Measurements from ENCODE around the gene VTI1B.

The VTI1B gene

DNA sequence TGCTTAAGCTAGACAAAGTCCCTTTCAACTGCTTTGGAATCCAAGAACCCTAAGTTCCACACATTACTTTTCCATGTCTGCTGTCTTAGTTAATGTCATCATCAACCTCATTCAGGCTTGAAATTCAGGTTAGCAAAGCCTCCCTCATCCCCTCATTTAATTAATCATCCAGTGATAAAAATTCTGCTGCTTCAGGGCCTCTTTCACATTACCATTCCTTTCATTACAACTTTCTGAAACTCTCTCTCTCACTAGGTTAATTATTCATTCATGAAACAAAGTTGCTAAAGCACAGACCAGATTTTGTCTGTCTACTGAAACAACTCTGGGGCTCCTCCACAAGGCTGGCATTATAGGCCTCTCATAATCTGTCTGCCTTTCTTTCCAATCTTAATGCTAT is 9.4 kb upstream of the VTI1B start:
- in situ Hi-C loops (cut with HindIII; ENCODE audit: low pct_ligation_motif_present, low pct_unique_long_range_greater_than_20kb, low sequenced_read_pairs) = no loop called here

DNA sequence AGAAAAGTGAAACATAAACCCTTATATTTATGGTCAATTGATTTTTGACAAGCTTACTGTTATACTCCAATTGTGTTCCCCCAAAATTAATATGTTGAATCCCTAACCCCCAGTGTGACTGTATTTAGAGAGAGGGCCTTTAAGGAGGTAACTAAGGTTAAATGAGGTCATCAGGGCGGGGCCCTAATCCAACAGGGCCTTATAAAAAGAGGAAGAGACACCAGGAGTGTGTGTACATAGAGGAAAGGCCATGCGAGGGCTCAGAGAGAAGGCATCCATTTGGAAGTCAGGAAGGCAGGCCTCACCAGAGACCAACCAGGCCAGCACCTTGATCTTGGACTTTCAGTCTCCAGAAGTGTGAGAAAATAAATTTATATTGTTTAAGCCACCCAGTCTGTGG is 6.5 kb upstream of the VTI1B start:
- DNase-seq = no peak
- in situ Hi-C loops (cut with HindIII; ENCODE audit: low pct_ligation_motif_present, low pct_unique_long_range_greater_than_20kb, low sequenced_read_pairs) = no loop called here

More for the DNA sequence above, 9.4 kb upstream of the VTI1B start:
- DNase-seq = no peak

GRCh38 chr14:67680121-67680602 is 5.7 kb upstream of the VTI1B start:
- peak; percentile 63 for DNase-seq
- in situ Hi-C loops (cut with HindIII; ENCODE audit: low pct_ligation_motif_present, low pct_unique_long_range_greater_than_20kb, low sequenced_read_pairs) = no loop called here

DNA sequence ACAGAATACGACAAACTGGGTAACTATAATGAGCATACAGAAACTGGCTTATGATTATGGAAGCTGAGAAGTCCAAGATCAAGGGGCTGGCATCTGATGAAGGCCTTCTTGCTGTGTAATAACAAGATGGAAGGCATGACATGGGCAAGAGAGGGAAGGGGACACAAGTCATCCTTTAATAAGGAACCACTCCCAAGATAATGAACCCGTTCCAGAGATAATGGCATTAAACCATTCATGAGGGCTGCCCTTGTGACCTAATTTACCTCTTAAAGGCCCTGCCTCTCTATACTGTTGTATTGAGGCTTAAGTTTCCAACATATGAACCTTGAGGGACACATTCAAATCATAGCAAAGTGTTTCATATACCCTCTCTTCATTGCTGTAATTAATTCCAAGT is 4.6 kb upstream of the VTI1B start:
- in situ Hi-C loops (cut with HindIII; ENCODE audit: low pct_ligation_motif_present, low pct_unique_long_range_greater_than_20kb, low sequenced_read_pairs) = no loop called here
- DNase-seq = no peak

- in situ Hi-C loops (cut with HindIII; ENCODE audit: low pct_ligation_motif_present, low pct_unique_long_range_greater_than_20kb, low sequenced_read_pairs) = no loop called here
- no peak for DNase-seq
These were observed 769 bp upstream of the VTI1B start for GRCh38 chr14:67675219-67675582.

DNA sequence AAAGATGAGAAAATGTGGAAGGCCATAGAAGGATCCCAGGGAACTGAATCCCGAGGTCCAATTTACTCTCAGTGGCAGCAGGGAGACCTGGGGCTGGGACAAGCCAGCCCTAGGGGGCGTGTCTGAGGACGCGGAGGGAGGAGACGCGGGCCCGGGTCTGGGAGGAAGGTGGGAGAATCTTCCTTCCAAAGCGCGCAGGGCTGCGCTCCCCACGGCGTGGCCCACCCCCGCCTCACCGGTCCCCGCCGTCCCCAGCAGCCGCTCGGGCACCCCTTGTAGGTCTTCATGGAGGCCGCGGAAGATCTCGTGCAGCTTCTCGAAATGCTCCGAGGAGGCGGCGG is 323 bp downstream of the VTI1B start:
- DNase-seq = peak; percentile 67
- in situ Hi-C loops (cut with HindIII; ENCODE audit: low pct_ligation_motif_present, low pct_unique_long_range_greater_than_20kb, low sequenced_read_pairs) = no loop called here

- in situ Hi-C loops (cut with HindIII; ENCODE audit: low pct_ligation_motif_present, low pct_unique_long_range_greater_than_20kb, low sequenced_read_pairs) = no loop called here
- no peak for DNase-seq
These were observed 981 bp downstream of the VTI1B start for GRCh38 chr14:67673451-67673850.

- in situ Hi-C loops (cut with HindIII; ENCODE audit: low pct_ligation_motif_present, low pct_unique_long_range_greater_than_20kb, low sequenced_read_pairs) = no loop called here
- DNase-seq = no peak
These were observed 5.9 kb downstream of the VTI1B start for GRCh38 chr14:67668559-67668958.

DNA sequence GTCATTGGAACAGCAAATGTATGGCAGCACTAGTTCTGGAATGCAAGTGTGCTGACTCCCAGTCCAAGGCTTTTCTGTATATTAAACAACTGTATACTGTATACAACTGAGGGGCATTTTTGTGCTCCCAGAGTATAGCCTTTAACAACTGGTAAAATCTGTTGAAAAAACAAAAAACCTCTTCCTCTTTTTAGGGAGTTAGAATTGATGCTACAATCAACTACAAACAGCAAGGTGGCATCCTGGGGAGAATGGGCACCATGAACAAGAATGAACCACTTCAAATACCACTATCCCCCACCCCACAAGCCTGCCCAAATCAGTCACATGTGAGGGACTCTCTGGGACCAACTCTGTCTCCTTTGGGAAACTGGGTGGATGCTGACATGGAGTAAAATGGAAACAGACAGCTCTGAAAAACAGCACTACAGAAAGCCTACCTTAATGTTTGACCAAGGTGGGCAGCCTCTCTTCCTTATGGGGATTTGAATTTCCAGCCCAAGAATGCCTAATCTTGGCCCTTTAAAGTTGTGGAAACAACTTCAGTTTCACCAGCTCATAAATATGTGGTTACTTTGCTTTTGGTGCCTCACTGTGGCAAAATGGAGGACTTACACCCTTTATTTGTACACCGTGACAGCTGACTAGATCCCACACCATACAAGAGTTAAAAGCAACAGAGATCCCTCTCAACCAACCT is 7.5 kb downstream of the VTI1B start:
- peak; percentile 56 for DNase-seq
- in situ Hi-C loops (cut with HindIII; ENCODE audit: low pct_ligation_motif_present, low pct_unique_long_range_greater_than_20kb, low sequenced_read_pairs) = no loop called here

- no peak for DNase-seq
- in situ Hi-C loops (cut with HindIII; ENCODE audit: low pct_ligation_motif_present, low pct_unique_long_range_greater_than_20kb, low sequenced_read_pairs) = no loop called here
These were observed 8.6 kb downstream of the VTI1B start for GRCh38 chr14:67665868-67666267.

DNA sequence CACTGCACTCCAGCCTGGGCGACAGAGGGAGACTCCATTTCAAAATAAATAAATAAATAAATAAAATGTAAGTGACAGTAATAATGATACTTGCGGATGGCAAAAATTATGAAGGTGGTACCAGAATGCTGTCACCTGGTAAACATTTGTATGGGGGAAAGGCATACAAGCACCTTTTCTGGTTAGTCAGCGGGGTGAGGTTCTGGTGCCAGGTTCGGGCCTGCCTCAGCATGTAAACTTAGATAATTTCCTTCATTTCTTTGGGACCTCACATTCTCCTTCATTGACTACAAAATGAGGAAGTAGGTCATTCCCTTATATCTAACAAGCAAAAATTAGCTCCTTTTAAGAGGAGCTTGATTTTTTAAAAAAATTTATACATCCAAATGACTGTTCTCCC is 10.8 kb downstream of the VTI1B start:
- DNase-seq = no peak
- in situ Hi-C loops (cut with HindIII; ENCODE audit: low pct_ligation_motif_present, low pct_unique_long_range_greater_than_20kb, low sequenced_read_pairs) = no loop called here

DNA sequence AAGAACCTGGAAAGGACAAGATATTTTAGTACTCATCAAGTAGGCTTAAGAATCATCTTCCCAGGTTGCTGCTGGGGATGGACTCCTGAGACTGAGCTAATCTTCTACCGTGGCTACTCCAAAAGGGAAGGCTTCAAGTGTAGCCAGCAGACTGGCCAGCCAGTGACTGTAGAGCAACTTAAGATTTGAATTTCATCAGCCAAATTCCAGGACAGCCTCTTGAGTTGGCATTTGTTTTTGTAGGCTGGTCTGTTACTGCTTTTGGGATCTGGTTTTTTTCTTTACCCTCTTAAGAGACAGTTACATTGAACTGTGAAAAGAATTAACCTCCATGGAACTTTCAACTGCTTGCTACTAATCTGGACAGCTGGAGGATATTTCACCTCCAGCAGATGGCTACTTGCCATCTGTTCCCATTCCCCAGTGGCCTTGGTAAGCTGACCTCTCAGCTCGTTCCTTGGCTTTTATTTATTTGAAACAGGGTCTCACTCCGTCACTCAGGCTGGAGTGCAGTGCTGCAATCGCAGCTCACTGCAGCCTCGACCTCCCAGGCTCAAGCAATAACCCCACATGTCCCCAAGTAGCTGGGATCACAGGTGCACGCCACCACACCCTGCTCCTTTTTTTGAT is 20.7 kb downstream of the VTI1B start:
- in situ Hi-C loops (cut with HindIII; ENCODE audit: low pct_ligation_motif_present, low pct_unique_long_range_greater_than_20kb, low sequenced_read_pairs) = no loop called here
- DNase-seq = no peak

GRCh38 chr14:67652189-67652588 is 22.2 kb downstream of the VTI1B start:
- in situ Hi-C loops (cut with HindIII; ENCODE audit: low pct_ligation_motif_present, low pct_unique_long_range_greater_than_20kb, low sequenced_read_pairs) = no loop called here
- DNase-seq = no peak

DNA sequence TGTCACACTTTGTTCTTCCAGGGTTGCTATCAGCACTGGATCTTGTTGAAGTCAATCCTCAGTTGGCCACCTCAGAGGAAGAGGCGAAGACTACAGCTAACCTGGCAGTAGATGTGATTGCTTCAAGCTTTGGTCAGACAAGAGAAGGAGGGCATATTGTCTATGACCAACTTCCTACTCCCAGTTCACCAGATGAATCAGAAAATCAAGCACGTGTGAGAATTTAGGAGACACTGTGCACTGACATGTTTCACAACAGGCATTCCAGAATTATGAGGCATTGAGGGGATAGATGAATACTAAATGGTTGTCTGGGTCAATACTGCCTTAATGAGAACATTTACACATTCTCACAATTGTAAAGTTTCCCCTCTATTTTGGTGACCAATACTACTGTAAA is 23.7 kb downstream of the VTI1B start:
- in situ Hi-C loops (cut with HindIII; ENCODE audit: low pct_ligation_motif_present, low pct_unique_long_range_greater_than_20kb, low sequenced_read_pairs) = no loop called here
- DNase-seq = no peak

DNA sequence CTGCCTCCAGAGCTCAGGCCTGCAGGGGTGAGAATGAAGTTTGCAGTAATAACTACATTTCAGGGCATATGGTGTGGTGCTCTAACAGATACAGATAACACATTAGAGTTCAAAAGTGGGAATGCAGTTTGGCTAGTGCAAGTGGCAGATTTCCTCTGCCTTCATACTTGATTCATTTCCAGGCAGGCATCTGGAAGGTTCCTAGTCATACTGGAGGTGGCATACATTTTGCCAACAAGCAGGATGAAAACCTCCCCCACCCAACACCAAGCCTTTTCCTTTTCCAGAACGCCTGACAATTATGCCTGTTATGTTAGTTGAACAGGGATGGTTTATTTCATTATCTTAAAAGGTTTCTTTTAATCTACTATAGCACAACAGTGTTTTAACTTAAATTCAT is 24.3 kb downstream of the VTI1B start:
- in situ Hi-C loops (cut with HindIII; ENCODE audit: low pct_ligation_motif_present, low pct_unique_long_range_greater_than_20kb, low sequenced_read_pairs) = no loop called here

GRCh38 chr14:67646131-67646530 is 28.3 kb downstream of the VTI1B start:
- in situ Hi-C loops (cut with HindIII; ENCODE audit: low pct_ligation_motif_present, low pct_unique_long_range_greater_than_20kb, low sequenced_read_pairs) = no loop called here
- DNase-seq = no peak

More for the DNA sequence above, 24.3 kb downstream of the VTI1B start:
- DNase-seq = no peak

GRCh38 chr14:67645414-67645813 is 29.0 kb downstream of the VTI1B start:
- in situ Hi-C loops (cut with HindIII; ENCODE audit: low pct_ligation_motif_present, low pct_unique_long_range_greater_than_20kb, low sequenced_read_pairs) = no loop called here
- DNase-seq = no peak

DNA sequence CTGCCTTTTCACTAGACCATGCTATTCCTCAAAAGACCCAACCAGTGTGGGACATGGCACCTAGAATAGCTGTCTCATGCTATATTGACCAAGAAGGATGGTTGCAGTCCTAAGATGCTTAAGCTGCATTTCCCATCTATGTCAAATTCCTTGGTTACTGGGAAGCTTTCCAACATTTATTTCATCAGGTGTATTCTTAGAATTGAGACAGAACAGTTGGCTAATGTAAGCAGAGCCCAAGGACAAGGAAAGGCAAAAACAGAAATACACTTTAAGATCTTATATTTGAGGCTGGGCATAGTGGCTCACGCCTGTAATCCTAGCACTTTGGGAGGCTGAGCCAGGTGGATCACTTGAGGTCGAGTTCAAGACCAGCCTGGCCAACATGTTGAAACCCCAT is 30.0 kb downstream of the VTI1B start:
- DNase-seq = no peak
- in situ Hi-C loops (cut with HindIII; ENCODE audit: low pct_ligation_motif_present, low pct_unique_long_range_greater_than_20kb, low sequenced_read_pairs) = no loop called here

DNA sequence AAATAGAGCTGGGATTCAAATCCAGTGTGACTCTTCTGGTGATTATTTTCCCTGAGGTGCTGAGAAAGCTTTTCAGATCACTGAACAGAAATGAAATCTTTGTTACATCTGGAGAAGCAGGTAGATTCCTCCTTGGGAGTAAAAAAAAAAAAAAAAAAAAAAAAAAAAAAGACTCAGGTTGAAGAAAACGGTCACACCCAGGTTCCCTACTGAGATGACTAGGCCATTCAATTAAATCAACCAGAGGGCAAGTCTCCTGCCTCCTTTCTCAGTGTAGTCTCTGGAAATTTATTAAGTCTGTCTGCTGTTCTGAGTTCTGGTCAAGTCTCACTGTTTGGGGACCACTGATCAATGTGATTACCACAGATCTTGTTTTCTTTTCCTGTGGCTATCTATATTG is 30.7 kb downstream of the VTI1B start:
- in situ Hi-C loops (cut with HindIII; ENCODE audit: low pct_ligation_motif_present, low pct_unique_long_range_greater_than_20kb, low sequenced_read_pairs) = no loop called here
- no peak for DNase-seq

DNA sequence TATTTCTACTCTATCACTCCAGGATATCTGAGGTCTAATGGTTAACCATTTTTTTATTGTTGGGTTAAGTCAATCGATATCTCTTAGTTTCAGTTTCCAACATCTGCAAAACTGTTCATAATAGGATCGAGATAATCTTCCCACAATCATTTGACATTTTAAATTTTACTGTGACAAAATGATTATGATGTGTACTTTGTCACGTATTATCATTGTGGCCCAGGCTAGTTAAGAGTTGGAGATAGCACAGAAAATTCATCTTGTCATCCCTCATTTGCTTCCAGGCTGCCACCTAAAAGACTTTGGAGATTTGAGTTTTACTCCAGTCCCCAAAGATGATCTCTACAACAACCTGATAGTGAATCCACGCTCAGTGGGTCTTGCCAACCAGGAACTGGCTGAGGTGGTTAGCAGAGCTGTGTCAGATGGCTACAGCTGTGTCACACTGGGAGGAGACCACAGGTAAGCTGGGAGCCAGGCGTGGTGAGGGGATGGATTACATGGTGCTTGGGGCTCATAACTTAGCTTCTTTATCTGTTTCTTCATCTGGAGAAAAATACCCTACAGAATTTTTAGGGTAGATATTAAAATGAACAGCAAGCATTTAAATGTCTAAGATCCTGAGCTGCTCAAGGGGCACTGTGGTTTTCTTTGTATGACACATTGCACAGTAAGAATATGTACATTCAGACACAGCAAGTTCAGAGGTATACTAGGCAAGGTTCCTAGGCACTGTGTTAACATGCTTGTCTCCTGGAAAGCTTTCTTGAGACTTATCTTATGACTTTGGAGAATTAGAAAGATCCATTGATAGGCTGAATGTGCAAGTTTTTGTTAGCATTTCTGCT is 32.3 kb downstream of the VTI1B start:
- in situ Hi-C loops (cut with HindIII; ENCODE audit: low pct_ligation_motif_present, low pct_unique_long_range_greater_than_20kb, low sequenced_read_pairs) = no loop called here
- DNase-seq = no peak
